ENCODE measurements around the gene UNK.

GRCh38 chr17:75763613-75764416, 20.8 kb upstream of the UNK start:
- TF ChIP-seq ZFP30 (CRISPR knock-in tag; IDR thresholded peaks at IDR 0.05): no peak
- TF ChIP-seq POU6F1 (CRISPR knock-in tag; IDR thresholded peaks at IDR 0.05; ENCODE audit: borderline replicate concordance, low read depth): no peak
- TF ChIP-seq TSHZ2 (CRISPR knock-in tag; IDR thresholded peaks at IDR 0.05): no peak
- TF ChIP-seq ARNTL (CRISPR knock-in tag; IDR thresholded peaks at IDR 0.05; ENCODE audit: borderline replicate concordance, low read depth): no peak
- no peak for TF ChIP-seq RARB (CRISPR knock-in tag; IDR thresholded peaks at IDR 0.05)
- no peak for TF ChIP-seq ZNF565 (CRISPR knock-in tag; conservative IDR thresholded peaks at IDR 0.05; ENCODE audit: low read depth)
- TF ChIP-seq PATZ1 (CRISPR knock-in tag; IDR thresholded peaks at IDR 0.05; ENCODE audit: borderline replicate concordance): no peak
- TF ChIP-seq ZNF8 (CRISPR knock-in tag; IDR thresholded peaks at IDR 0.05): no peak

All from SK-N-SH treated with all-trans-retinoic acid at 6 μM for 48 hours (cell line).